H1 (cell line): ENCODE data around the gene VSTM4. TPM values are rescaled to one million over a fixed set of nuclear protein-coding genes. Genes with fewer than 3 reads are reported as not detected.

Experiments used
- CTCF ChIA-PET: fragments of 300-600 bp; sonication (Branson Sonifier 250); formaldehyde crosslinking; loops from one replicate; lab custom pipeline; 2021; ENCODE audit not compliant: partially characterized antibody; lab: Charles Lee
- POLR2A ChIA-PET: fragments of 300-600 bp; sonication (Branson Sonifier 250); formaldehyde crosslinking; loops from one replicate; lab custom pipeline; 2021; ENCODE audit warnings: inconsistent platforms; ENCODE audit not compliant: partially characterized antibody; lab: Charles Lee
- DNase-seq, 2 experiments: peaks; one replicate each; pipeline versions ENCODE4 v3.0.0 to v3.0.0-alpha.2; 2010 to 2022; ENCODE audit warnings: low spot score in 2 of 2, low read depth in 1 of 2, mixed read lengths in 1 of 2
- FAIRE-seq: peaks from 2 replicates; lab custom pipeline; 2011; peaks lifted over from hg19 to GRCh38; lab: Jason Lieb, UNC
- H2AFZ ChIP-seq: 2 replicates; pipeline ENCODE4 v1.8.1; 2012; ENCODE audit warnings: low read length, inconsistent platforms
- H2AK5ac ChIP-seq: 2 replicates; pipeline ENCODE4 v1.6.1; 2013; ENCODE audit warnings: low read depth, low read length
- H2BK120ac ChIP-seq: replicated peaks from 2 replicates; pipeline ENCODE3; 2013; ENCODE audit warnings: low read depth, low read length, inconsistent platforms
- H2BK12ac ChIP-seq: 2 replicates; pipeline ENCODE4 v1.6.1; 2013; ENCODE audit warnings: low read depth, low read length
- H2BK15ac ChIP-seq: 2 replicates; pipeline ENCODE4 v1.6.1; 2013; ENCODE audit warnings: low read length
- H2BK20ac ChIP-seq: 2 replicates; pipeline ENCODE4 v1.6.1; 2013; ENCODE audit warnings: low read length
- H2BK5ac ChIP-seq: 2 replicates; pipeline ENCODE4 v1.6.1; 2013; ENCODE audit warnings: low read depth, low read length
- H3K14ac ChIP-seq: 2 replicates; pipeline ENCODE4 v1.6.1; 2013; ENCODE audit warnings: inconsistent platforms; ENCODE audit not compliant: insufficient read length
- H3K18ac ChIP-seq: 2 replicates; pipeline ENCODE4 v1.6.1; 2013; ENCODE audit warnings: low read length; ENCODE audit errors: extremely low read depth
- H3K23ac ChIP-seq: 2 replicates; pipeline ENCODE4 v1.6.1; 2013; ENCODE audit warnings: inconsistent platforms; ENCODE audit not compliant: insufficient read length
- H3K23me2 ChIP-seq: 2 replicates; pipeline ENCODE4 v1.6.1; 2013; ENCODE audit warnings: low read depth, low read length
- H3K27ac ChIP-seq: 2 replicates; pipeline ENCODE4 v1.6.1; 2011; ENCODE audit warnings: low read depth, low read length, inconsistent platforms
- H3K27me3 ChIP-seq, 4 experiments: replicated peaks in 1 of 4; 1 replicate in 1 of 4; 2 replicates in 3 of 4; pipeline versions ENCODE4 v1.6.1 to v1.8.1; 2011 to 2013; ENCODE audit warnings: low read length in 3 of 4, mild to moderate bottlenecking in 3 of 4, inconsistent platforms in 2 of 4, mixed read lengths in 2 of 4, moderate library complexity in 1 of 4; ENCODE audit not compliant: control insufficient read depth in 3 of 4, insufficient read depth in 3 of 4; ENCODE audit errors: extremely low read depth in 1 of 4
- H3K36me3 ChIP-seq, 4 experiments: 2 replicates each; pipeline versions ENCODE4 v1.6.1 to v1.8.1; 2011 to 2013; ENCODE audit warnings: mild to moderate bottlenecking in 4 of 4, low read length in 3 of 4, moderate library complexity in 2 of 4, control low read depth in 1 of 4, inconsistent platforms in 1 of 4; ENCODE audit not compliant: insufficient read depth in 4 of 4, control insufficient read depth in 2 of 4
- H3K4ac ChIP-seq: replicated peaks from 2 replicates; pipeline ENCODE3; 2013; ENCODE audit warnings: low read length, low read depth, mixed read lengths, inconsistent platforms; ENCODE audit not compliant: insufficient read length
- H3K4me1 ChIP-seq, 4 experiments: replicated peaks in 1 of 4; 1 replicate in 1 of 4; 2 replicates in 3 of 4; pipeline versions ENCODE4 v1.6.1 to v1.8.1; 2011 to 2013; ENCODE audit warnings: low read length in 3 of 4, inconsistent platforms in 2 of 4, mixed read lengths in 1 of 4; ENCODE audit not compliant: insufficient read depth in 4 of 4, control insufficient read depth in 3 of 4
- H3K4me2 ChIP-seq, 2 experiments: 2 replicates each; pipeline versions ENCODE4 v1.6.1 to v1.8.1; 2011 to 2013; ENCODE audit warnings: low read depth in 2 of 2, low read length in 2 of 2, control low read depth in 1 of 2, inconsistent platforms in 1 of 2, mild to moderate bottlenecking in 1 of 2; ENCODE audit not compliant: insufficient read depth in 1 of 2
- H3K4me3 ChIP-seq, 4 experiments: fragments of 200-600, 300-600 bp in 1 of 4; sonication (generic), shearing (Covaris generic), sonication (Bioruptor Twin) in 1 of 4; 2 replicates each; pipeline versions ENCODE4 v1.5.1 to v1.8.1; 2011 to 2016; ENCODE audit warnings: low read length in 4 of 4, low read depth in 3 of 4, control low read depth in 2 of 4, inconsistent platforms in 2 of 4, mild to moderate bottlenecking in 2 of 4, mixed read lengths in 1 of 4, moderate library complexity in 1 of 4; ENCODE audit not compliant: insufficient read depth in 2 of 4; ENCODE audit errors: extremely low read depth in 1 of 4
- H3K56ac ChIP-seq: replicated peaks from 2 replicates; pipeline ENCODE3; 2013; ENCODE audit warnings: low read depth, mild to moderate bottlenecking, mixed read lengths, low read length, inconsistent platforms; ENCODE audit not compliant: insufficient read length
- H3K79me1 ChIP-seq: 2 replicates; pipeline ENCODE4 v1.6.1; 2013; ENCODE audit warnings: low read depth, low read length, control low read depth
- H3K79me2 ChIP-seq, 2 experiments: 2 replicates each; pipeline versions ENCODE4 v1.6.1 to v1.8.1; 2012 to 2013; ENCODE audit warnings: low read length in 2 of 2, mild to moderate bottlenecking in 2 of 2, inconsistent platforms in 1 of 2; ENCODE audit not compliant: insufficient read depth in 2 of 2, control insufficient read depth in 1 of 2
- H3K9ac ChIP-seq, 4 experiments: replicated peaks in 1 of 4; 1 replicate in 1 of 4; 2 replicates in 3 of 4; pipeline versions ENCODE4 v1.6.1 to v1.8.1; 2011 to 2013; ENCODE audit warnings: low read depth in 3 of 4, low read length in 3 of 4, control low read depth in 2 of 4, mild to moderate bottlenecking in 2 of 4, moderate library complexity in 2 of 4, inconsistent platforms in 1 of 4; ENCODE audit errors: extremely low read depth in 1 of 4
- H3K9me3 ChIP-seq, 2 experiments: 2 replicates each; pipeline versions ENCODE4 v1.6.1 to v1.8.1; 2012 to 2013; ENCODE audit warnings: mild to moderate bottlenecking in 2 of 2, moderate library complexity in 2 of 2, control low read depth in 1 of 2, inconsistent platforms in 1 of 2, low read depth in 1 of 2, low read length in 1 of 2, mixed read lengths in 1 of 2; ENCODE audit not compliant: insufficient read depth in 2 of 2
- H4K20me1 ChIP-seq, 2 experiments: replicated peaks in 1 of 2; 2 replicates each; pipeline versions ENCODE3 to v1.8.1; 2011 to 2013; ENCODE audit warnings: inconsistent platforms in 2 of 2, low read length in 2 of 2, mild to moderate bottlenecking in 1 of 2; ENCODE audit not compliant: insufficient read depth in 2 of 2, control insufficient read depth in 1 of 2
- H4K5ac ChIP-seq: 2 replicates; pipeline ENCODE4 v1.6.1; 2013; ENCODE audit warnings: low read length, low read depth, mixed read lengths, inconsistent platforms; ENCODE audit not compliant: insufficient read length
- H4K8ac ChIP-seq: 2 replicates; pipeline ENCODE4 v1.8.0; 2013; ENCODE audit warnings: mild to moderate bottlenecking, moderate library complexity, low read length, inconsistent platforms; ENCODE audit not compliant: insufficient read depth; ENCODE audit errors: extremely low read depth
- H4K91ac ChIP-seq: replicated peaks from 2 replicates; pipeline ENCODE3; 2013; ENCODE audit warnings: low read length, mixed read lengths, inconsistent platforms; ENCODE audit not compliant: insufficient read length
- BCL11A ChIP-seq, 2 experiments: IDR thresholded peaks; one replicate each; pipeline ENCODE4 v1.6.1; 2011; ENCODE audit warnings: low read depth in 2 of 2, low read length in 2 of 2, mild to moderate bottlenecking in 2 of 2
- JUN ChIP-seq: IDR thresholded peaks from 2 replicates; pipeline ENCODE4 v1.6.1; 2011; ENCODE audit warnings: low read depth, mild to moderate bottlenecking, improper control_type of control experiment, low read length
- POU5F1 ChIP-seq: IDR thresholded peaks from 2 replicates; pipeline ENCODE4 v1.6.1; 2011; ENCODE audit warnings: low read depth, mild to moderate bottlenecking, low read length, moderate library complexity
- RAD21 ChIP-seq, 2 experiments: IDR thresholded peaks in 1 of 2; conservative IDR thresholded peaks in 1 of 2; 2 replicates each; pipeline ENCODE4 v1.6.1; 2011; ENCODE audit warnings: low read depth in 2 of 2, low read length in 2 of 2, improper control_type of control experiment in 1 of 2, inconsistent platforms in 1 of 2, mild to moderate bottlenecking in 1 of 2, moderate library complexity in 1 of 2
- RFX5 ChIP-seq: IDR thresholded peaks from 2 replicates; pipeline ENCODE4 v1.6.1; 2011; ENCODE audit warnings: low read depth, low read length, improper control_type of control experiment, borderline replicate concordance
- SIN3A ChIP-seq, 2 experiments: IDR thresholded peaks in 1 of 2; conservative IDR thresholded peaks in 1 of 2; 2 replicates each; pipeline ENCODE4 v1.6.1; 2011 to 2012; ENCODE audit warnings: low read length in 2 of 2, improper control_type of control experiment in 1 of 2, low read depth in 1 of 2, mild to moderate bottlenecking in 1 of 2
- SRF ChIP-seq: IDR thresholded peaks from 2 replicates; pipeline ENCODE4 v1.6.1; 2011; ENCODE audit warnings: mild to moderate bottlenecking, low read depth, low read length, moderate library complexity
- TAF7 ChIP-seq: optimal IDR thresholded peaks from 2 replicates; pipeline ENCODE3; 2011; ENCODE audit warnings: low read depth, mild to moderate bottlenecking, inconsistent platforms, low read length, moderate library complexity, borderline replicate concordance
- WGBS, 2 experiments: shearing (Covaris generic) in 1 of 2; methylation state at CpG; one replicate each; pipeline versions ENCODE4 v1.1.6 to v1.1.7; 2013 to 2015; ENCODE audit warnings: low lambda C conversion rate in 2 of 2, mixed read lengths in 2 of 2, inconsistent platforms in 1 of 2, low coverage in 1 of 2, missing lambda C conversion rate in 1 of 2; ENCODE audit not compliant: insufficient replicate concordance in 2 of 2, insufficient coverage in 1 of 2, insufficient read length in 1 of 2; ENCODE audit errors: extremely low coverage in 1 of 2, missing lambda C conversion rate in 1 of 2; 5-methylcytosine and 5-hydroxymethylcytosine counted together
- polyA plus RNA-seq, 7 experiments: library from polyadenylated mRNA; depleted of rRNA in 3 of 7; stranded (reverse) in 5 of 7; unstranded in 2 of 7; fragments of >200 nt in 5 of 7; fragments of 200-250 nt in 2 of 7; gene quantifications; 1 replicate in 5 of 7; 2 replicates in 1 of 7; 4 replicates in 1 of 7; pipeline versions ENCODE4 v1.2.1 to v1.2.3, GENCODE V29; 2011 to 2013; ENCODE audit warnings: missing spikeins in 2 of 7, mixed read lengths in 2 of 7
- total RNA-seq: library from RNA; stranded (reverse); fragmentation: NEBNext Ultra II Directional; extraction: Animal tissue kit (Norgen Biotek cat#: 25700); gene quantifications from 2 replicates; pipeline ENCODE4 v1.2.1, GENCODE V29; 2021
- TF ChIP-seq, protein P1 (sequence below), 3 experiments: IDR thresholded peaks; 1 replicate in 2 of 3; 2 replicates in 1 of 3; pipeline versions ENCODE4 v1.5.1 to v1.6.1; 2011; ENCODE audit warnings: low read length in 3 of 3, mild to moderate bottlenecking in 3 of 3, inconsistent platforms in 2 of 3, low read depth in 1 of 3, moderate library complexity in 1 of 3; ENCODE audit not compliant: insufficient read depth in 1 of 3; ENCODE audit errors: control extremely low read depth in 1 of 3

VSTM4 gene
- total and polyA plus RNA-seq, 2 of the 8 experiments (the other 6 are each of a cell fraction or from before 2014, with no cell fraction given): 0.48 to 0.73 TPM

DNA sequence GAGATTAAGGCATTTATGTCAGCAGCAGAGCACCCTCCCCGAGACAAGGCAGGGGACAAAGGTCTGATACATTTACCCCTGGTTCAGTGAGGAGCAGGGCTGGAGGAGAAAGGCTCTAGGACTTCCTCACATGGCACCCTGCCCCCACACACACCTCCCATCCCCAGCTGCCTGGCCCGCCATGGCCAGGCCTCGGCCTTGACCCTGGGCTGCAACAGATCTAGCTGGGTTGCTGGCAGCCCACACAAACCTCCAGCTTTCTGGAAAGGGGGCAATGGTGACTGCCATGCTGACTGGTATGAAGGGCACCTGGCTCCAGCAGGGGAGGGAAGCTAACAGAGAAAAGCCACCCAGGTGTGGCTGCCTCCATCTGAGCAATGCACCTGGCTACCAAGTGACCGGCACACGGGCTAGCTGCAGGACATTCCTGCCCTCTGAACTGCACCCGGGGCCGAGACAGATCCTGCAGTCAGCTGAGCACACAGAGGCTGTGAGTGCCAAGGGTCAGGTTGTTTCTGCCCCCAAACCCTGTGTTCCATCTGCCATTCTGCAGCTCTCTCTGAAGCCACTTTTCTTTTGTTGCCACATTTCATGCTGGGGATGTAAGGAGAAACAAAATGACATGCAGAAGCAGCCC, 89.9 kb downstream of the VSTM4 start:
- WGBS, 2 experiments: 89% methylated on average over 5 of the region's 7 CpGs; no CpG with 5 or more reads in 1 of the 2 experiments
- POLR2A ChIA-PET: no interaction called here
- no peak overlapping the region for H4K5ac ChIP-seq
- no peak overlapping the region for H3K56ac ChIP-seq
- no peaks in the 10 kb centered on the region for H3K79me2 ChIP-seq
- no peaks in the 10 kb centered on the region for H3K36me3 ChIP-seq
- H2BK12ac ChIP-seq: no peak overlapping the region
- H2BK15ac ChIP-seq: no peak overlapping the region
- H3K23ac ChIP-seq: no peak overlapping the region
- FAIRE-seq (no peak), DNase-seq (no peak)
- no peaks in the 10 kb centered on the region for H3K79me1 ChIP-seq
- H4K20me1 ChIP-seq: no peaks in the 10 kb centered on the region
- H3K23me2 ChIP-seq: no peaks in the 10 kb centered on the region
- H4K8ac ChIP-seq: no peak overlapping the region
- no peaks in the 10 kb centered on the region for H3K9me3 ChIP-seq
- no peak overlapping the region for H3K27ac ChIP-seq
- H3K14ac ChIP-seq: no peak overlapping the region
- no peak overlapping the region for H2AFZ ChIP-seq
- CTCF ChIA-PET: interaction anchor here (1.0 to 1.8 kb wide), 2 partner anchors 12 to 139 kb away, joined by 3 to 5 read pairs; no protein-coding TSS in a partner anchor
- H3K4me3 ChIP-seq: no peak overlapping the region
- TF ChIP-seq SIN3A (conservative IDR thresholded peaks at IDR 0.05 in 1 of 2, IDR thresholded peaks at IDR 0.05 in 1 of 2; ENCODE audit: low read depth in 1 of 2, low read length in 2 of 2) (no peak), RAD21 (IDR thresholded peaks at IDR 0.05 in 1 of 2, conservative IDR thresholded peaks at IDR 0.05 in 1 of 2; ENCODE audit: low read depth in 2 of 2, low read length in 2 of 2) (no peak), SRF (no peak), RFX5 (no peak), POU5F1 (no peak), TAF7 (no peak), BCL11A (IDR thresholded peaks at IDR 0.05; ENCODE audit: low read depth in 2 of 2, low read length in 2 of 2) (no peak), JUN (no peak)
- TF ChIP-seq, protein P1, sequence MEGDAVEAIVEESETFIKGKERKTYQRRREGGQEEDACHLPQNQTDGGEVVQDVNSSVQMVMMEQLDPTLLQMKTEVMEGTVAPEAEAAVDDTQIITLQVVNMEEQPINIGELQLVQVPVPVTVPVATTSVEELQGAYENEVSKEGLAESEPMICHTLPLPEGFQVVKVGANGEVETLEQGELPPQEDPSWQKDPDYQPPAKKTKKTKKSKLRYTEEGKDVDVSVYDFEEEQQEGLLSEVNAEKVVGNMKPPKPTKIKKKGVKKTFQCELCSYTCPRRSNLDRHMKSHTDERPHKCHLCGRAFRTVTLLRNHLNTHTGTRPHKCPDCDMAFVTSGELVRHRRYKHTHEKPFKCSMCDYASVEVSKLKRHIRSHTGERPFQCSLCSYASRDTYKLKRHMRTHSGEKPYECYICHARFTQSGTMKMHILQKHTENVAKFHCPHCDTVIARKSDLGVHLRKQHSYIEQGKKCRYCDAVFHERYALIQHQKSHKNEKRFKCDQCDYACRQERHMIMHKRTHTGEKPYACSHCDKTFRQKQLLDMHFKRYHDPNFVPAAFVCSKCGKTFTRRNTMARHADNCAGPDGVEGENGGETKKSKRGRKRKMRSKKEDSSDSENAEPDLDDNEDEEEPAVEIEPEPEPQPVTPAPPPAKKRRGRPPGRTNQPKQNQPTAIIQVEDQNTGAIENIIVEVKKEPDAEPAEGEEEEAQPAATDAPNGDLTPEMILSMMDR (IDR thresholded peaks at IDR 0.05; ENCODE audit: control extremely low read depth in 1 of 3, insufficient read depth in 1 of 3, low read depth in 1 of 3, low read length in 3 of 3): no peak
- H2BK20ac ChIP-seq: no peak overlapping the region
- H3K4me2 ChIP-seq: no peak overlapping the region
- H2AK5ac ChIP-seq: no peak overlapping the region
- H3K4me1 ChIP-seq: no peaks in the 10 kb centered on the region
- H3K27me3 ChIP-seq: no peaks in the 10 kb centered on the region
- H3K18ac ChIP-seq: no peak overlapping the region; the same call in 1 of the 2 replicates
- H2BK120ac ChIP-seq: no peak overlapping the region
- H2BK5ac ChIP-seq: no peak overlapping the region
- H3K4ac ChIP-seq: no peak overlapping the region
- no peak overlapping the region for H3K9ac ChIP-seq
- no peak overlapping the region for H4K91ac ChIP-seq
